HG02763 (cell line): Measurements from ENCODE around the gene COL20A1.
"Not testable (repeated sequence)": the region's sequence is repeated elsewhere in the genome, so short reads cannot be mapped to it uniquely, and the experiment has no call there.

Experiments
- ATAC-seq: cut with Tn5 transposase; IDR thresholded peaks from one replicate; pipeline ENCODE4 v1.9.1; 2021; ENCODE audit warnings: mild to moderate bottlenecking, moderate library complexity; ENCODE audit not compliant: unreplicated experiment

The COL20A1 gene

DNA sequence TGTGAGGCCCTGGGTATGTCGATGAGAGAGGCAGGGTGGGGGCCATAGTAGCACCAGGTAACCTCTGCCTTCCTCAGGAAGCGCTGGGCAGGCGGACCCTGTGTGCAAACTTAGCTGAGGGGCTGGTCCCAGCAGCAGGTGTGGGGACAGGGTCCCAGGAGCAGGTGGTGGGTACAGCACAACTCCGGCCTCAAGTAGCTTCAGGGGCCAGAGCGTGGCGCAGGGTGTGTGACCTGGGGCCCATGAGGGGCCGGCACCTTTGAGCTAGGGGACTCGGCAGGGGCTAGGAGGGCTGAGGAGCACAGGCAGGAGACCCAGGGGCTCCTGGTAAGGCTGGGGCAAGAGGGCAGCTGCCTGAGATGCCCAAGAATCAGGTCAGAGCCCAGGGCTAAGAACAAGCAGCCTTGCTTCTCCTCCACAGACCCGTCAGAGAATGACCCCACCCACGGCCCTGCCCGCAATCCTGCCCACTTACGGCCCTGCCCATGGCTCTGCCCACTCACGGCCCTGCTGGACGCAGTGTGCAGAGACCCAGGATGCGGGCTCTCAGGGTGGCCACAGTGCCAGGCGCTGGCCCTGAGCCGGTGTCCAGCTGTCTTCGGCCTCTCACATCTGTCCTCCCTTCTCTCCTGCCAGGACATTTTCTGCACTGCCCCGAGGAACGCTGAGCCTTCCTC is 37.2 kb downstream of the COL20A1 start:
- no peak for ATAC-seq

DNA sequence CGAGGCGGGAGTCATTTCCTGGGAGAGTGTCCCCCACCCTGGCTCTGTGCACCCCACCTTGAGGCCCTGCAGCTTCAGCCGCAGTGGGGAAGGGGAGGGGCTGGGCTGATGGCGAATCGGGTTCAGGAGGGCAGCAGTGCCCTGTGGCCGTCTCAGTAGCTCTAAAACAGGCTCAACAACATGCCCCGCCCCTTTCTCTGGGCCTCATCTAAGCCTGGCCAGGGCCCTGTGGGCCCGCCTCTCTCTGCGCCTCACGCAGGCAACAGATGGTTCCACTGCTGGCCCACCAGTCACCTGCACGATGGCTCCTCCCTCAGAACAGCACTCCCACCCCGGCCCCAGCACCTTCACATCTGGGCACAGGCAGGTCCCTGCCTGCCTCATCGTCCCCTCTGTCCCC is 38.0 kb downstream of the COL20A1 start:
- no peak for ATAC-seq

DNA sequence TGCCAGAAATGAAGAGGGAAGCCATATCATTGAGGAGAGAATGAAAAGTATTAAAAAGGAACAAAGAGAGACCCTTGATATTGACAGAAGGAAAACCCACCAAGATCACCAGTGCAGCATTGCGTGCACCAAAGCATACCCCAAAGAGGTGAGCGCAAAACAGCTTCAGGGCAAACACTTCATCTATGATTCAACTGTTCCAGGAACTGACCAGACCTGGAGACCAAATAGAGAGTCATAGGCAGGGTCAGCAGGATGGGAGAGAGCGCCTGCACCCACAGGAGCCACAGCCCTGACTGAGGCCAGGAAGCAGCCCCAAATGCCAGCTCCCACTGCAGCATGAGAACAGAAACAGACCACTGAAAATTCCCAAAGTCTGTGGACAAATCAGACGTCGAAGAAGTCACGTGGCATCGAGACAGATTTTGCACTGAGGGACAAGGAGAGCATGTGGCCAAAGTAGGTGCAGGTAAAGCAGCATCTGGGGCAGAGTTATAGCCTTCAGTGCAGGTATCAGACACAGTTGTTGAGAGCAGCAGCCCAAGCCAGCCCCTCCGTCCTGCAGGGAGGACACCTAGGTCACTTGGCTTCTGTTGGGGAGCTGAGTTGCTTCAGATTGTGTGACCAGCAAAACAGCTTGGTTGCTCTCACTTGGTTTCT is 38.9 kb downstream of the COL20A1 start:
- no peak for ATAC-seq

DNA sequence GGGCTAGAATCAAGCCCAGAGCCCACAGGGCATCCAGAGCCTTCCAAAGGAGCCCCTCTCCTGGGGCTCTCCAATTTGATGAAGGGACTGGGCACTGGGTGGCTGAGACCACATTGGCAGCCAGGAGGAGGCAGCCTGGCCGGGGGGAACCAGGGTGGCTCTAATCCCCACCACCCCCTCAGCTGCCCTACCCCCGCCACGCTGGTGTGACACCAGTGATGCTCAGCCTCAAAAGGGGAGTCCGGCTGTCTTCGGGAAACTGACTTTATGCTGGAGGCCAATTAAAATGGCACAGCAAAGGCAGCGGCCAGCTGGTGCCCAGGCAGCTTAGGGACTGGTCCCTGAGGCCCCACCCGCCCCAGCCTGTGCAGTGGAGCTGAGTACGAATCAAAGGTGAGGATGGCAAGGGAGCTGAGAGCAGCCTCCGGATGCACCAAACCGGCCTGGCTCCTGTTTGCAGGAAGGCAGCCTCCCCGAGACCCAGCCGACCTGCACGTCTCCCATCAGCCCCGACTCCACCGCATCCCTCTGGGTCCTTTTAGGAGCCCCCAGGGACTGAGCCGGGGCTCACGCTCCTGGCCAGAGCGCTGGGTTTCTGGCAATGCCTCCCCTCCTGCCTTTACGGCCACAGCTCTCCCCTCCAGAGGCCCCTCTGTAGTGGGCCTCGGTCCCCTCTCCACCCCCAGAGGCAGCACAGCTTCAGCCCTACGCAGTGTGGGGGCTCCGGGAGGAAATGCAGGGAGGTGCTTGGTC is 39.7 kb downstream of the COL20A1 start:
- no peak for ATAC-seq

DNA sequence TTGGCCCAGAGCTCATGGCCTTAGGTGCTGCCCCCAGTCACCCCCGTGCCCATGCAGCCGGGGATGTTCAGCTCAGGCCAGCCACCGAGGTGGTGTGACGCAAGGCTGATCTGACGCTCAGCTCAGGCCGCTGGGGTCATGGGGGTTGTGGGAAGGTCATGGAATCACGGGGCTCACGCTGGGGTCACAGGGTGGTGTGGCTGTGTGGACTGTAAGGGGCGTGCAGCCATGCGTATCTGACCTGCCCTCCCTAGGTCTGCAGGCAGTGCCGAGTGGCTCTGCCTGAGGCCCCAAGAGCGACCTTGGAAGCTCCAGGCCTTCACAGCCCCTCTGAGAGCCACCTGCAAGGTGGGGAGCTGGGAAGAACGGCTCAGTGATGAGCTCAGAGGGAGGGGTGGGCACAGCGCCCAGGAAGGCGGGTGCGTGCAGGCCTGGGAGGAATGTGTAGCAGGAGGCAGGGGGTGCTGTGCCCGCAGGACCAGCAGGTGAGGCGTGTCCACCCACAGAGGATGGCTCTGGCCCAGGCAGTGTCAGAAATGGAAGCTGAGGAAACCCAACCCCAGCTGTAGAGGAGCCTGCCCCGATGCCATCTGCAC is 40.4 kb downstream of the COL20A1 start:
- ATAC-seq = no peak

DNA sequence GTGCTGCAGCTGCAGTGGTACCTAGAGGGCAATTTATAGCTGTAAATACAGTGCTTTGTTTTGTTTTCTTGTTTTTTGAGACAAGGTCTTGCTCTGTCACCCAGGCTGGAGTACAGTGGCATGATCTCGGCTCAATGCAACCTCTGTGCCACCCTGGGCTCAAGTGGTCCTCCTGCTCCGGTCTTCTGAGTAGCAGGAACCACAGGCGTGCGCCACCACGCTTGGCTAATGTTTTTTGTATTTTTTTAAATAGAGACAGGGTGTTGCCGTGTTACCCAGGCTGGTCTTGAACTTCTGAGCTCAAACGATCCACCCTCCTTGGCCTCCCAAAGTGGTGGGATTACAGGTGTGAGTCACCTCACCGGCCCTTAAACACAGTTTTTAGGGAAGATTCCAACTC is 41.4 kb downstream of the COL20A1 start:
- ATAC-seq = no peak

DNA sequence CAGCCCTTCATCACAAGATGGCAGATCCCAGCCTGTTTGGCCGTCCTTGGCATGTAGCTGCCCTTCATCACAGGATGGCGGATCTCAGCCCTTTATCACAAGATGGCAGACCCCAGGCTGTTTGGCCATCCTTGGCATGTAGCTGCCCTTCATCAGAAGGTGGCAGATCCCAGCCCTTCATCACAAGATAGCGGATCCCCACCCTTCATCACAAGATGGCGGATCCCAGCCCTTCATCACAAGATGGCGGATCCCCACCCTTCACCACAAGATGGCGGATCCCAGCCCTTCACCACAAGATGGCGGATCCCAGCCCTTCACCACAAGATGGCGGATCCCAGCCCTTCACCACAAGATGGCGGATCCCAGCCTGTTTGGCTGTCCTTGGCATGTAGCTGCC is 42.1 kb downstream of the COL20A1 start:
- not testable (repeated sequence) for ATAC-seq

DNA sequence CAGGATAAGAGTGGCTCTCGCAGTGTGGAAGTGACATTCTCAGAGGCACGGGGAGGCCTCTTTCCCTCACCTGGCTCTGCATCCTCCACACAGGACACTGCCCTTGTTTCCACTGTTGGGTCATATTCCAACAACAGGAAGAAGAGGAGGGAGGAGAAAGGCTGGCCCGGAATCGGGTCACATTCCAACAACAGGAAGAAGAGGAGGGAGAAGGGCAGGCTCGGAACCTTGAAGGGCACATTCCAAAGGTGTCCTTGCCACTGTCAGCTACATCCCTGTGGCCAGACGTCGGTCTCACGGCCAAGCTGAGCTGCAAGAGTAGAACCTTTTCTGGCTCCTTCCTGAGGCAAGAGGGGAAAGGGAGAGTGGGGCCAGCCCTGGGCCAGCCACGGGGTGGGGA is 42.7 kb downstream of the COL20A1 start:
- ATAC-seq = no peak

DNA sequence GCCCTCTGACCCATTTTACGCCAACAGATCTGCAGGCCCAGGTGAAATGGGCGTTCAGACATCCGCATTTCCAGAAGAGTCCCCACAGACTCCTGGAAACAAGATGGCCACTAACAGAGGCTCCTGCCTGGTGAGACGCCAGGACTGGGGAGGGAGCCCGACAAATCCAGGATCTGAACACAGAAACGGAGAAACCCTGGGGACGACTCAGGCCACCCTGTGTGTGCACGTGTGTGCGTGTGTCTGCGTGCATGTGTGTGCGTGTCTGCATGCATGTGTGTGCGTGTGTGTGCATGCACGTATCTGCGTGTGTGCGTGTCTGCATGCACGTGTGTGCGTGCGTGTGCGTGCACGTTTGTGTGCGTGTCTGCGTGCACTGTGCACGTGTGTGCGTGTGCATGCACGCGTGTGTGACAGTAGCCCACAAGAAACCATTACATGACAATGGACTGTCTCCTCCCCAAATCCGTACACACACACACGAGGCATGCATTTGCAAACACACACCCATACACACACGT is 43.3 kb downstream of the COL20A1 start:
- no peak for ATAC-seq

DNA sequence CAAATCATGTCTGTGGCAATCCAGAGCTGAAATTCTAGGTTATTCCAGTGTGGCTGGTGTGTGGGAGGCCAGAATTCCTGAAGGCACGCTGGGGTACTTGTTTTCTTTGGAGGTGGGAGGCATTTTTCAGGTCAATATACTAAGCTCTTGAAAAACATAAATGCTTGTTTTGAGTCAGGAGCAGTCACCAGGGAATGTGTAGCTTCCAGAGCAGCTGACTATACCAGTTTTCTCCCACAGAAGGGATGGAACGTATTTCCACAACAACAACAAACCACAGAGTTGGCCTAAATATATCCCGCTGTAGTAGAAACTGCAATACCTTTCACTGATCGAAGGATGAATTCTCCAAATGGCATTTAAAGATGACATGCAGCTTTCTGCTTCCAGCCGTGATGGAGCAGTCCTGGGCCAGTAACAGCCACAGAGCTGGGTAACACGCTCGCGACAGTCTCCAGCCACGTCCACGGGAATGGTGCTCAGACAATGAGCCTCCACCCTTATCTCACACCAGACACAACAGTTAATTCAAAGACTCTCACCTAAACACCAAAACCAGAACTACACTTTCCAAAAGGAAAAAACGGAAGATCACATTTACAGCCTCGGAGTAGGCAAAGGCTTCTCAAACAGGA is 44.9 kb downstream of the COL20A1 start:
- ATAC-seq = no peak

DNA sequence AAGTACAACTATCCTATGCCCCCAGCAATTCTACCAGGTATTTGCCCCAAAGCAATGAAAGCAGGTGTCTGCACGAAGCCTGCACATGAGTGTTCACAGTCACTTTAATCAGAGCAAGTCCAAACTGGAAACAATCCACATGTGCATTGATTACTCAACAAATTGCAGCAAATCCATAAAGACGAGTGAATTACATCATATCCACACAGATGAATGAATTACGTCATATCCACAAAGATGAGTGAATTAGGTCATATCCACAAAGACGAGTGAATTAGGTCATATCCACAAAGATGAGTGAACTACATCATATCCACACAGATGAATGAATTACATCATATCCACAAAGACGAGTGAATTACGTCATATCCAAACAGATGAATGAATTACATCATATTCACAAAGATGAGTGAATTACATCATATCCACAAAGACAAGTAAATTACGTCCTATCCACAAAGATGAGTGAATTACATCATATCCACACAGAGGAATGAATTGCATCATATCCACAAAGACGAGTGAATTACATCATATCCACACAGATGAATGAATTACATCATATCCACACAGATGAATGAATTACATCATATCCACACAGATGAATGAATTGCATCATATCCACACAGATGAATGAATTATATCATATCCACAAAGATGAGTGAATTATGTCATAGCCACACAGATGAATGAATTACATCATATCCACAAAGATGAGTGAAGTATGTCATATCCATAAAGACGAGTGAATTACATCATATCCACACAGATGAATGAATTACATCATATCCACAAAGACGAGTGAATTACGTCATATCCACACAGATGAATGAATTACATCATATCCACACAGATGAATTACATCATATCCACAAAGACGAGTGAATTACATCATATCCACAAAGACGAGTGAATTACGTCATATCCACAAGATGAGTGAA is 46.4 kb downstream of the COL20A1 start:
- not testable (repeated sequence) for ATAC-seq

DNA sequence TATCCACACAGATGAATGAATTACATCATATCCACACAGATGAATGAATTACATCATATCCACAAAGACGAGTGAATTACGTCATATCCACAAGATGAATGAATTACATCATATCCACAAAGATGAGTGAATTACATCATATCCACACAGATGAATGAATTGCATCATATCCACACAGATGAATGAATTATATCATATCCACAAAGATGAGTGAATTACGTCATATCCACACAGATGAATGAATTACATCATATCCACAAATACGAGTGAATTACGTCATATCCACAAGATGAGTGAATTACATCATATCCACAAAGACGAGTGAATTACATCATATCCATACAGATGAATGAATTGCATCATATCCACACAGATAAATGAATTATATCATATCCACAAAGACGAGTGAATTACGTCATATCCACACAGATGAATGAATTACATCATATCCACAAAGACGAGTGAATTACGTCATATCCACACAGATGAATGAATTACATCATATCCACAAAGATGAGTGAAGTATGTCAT is 47.2 kb downstream of the COL20A1 start:
- not testable (repeated sequence) for ATAC-seq

DNA sequence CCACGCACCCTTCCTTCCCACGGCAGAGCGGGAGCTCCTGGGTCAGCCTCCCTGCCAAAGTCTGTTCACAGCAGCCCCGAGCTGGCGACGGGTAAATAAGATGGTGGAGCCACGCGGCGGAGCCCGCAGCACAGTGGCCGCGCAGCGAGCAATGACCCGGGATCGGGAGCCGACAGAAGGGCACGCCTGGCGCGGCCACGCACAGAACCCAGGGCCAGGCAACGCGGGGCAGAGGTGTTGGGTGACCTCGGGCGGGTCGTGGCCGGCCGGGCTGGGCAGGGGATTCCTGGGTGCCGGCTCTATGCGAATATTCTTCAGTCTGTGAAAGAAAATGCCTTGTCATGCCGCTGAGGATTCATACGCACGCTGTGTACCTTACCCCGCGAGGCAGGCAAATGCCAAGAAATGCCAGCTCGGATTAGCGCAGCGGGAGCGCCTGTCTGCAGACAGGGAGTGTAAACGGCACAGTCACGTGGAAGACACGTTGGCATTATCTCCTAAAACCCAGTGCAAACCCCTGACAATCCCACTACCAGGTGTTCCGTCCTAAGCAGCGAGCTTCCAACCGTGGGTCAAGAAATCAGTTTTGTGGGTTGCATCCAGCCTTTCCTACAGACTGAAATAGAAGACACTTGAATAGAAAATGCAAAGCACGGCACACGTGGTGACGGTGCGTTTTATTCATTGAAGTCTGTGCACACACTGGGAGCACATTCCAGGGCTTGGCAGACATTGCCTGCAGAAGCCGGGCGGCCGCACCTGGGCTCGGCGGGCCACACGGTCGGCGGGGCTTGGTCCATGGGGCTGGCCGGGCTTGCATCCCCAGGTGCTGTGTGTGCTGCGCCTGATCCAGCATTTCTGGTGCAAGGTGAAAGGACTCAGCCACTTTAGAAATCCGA is 49.8 kb downstream of the COL20A1 start:
- no peak for ATAC-seq

DNA sequence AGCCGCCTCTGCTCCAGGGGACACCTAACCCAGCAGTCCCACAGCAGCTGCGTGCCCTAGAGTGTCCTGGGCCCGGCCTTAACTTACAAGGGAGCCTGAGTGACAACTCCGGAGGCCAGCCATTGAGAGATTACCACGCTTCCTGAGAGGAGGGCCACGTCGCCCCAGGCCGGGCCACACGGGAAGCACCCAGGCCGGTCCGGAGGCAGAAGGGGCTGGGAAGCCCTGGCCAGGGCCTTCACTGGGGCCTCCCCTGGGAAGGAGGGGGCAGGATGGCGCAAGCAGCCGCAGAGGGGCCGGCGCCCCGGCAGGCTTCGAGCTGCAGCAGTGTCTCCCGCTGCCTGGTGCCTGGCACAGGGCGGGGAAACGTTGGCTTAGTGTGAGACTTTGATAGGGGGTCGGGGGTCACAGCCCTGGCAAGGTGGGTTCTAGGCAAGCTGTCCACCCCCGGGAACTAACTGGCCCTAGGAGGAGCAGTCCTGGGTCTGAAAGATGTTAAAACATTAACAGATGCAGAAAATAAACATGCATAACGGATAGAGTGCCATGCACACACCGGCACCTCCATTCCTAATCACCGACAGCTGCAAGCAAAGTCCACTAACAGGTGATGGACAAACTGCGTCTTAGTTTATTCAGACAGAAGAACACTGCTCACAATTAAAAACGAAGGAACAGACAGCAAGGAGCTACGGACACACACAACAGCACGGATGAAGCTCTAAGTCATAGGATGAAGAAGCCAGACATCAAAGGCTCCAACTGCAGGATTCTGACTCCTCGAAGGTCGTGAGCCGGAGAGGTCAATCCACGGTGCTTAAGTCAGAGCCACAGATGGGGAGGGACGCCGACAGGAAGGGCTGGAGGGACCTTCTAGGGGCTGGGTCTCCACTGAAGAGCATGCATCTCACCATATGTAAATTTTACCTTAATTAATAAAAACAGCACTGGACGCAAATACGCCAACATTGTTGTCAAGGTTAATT is 50.8 kb downstream of the COL20A1 start:
- ATAC-seq = no peak

DNA sequence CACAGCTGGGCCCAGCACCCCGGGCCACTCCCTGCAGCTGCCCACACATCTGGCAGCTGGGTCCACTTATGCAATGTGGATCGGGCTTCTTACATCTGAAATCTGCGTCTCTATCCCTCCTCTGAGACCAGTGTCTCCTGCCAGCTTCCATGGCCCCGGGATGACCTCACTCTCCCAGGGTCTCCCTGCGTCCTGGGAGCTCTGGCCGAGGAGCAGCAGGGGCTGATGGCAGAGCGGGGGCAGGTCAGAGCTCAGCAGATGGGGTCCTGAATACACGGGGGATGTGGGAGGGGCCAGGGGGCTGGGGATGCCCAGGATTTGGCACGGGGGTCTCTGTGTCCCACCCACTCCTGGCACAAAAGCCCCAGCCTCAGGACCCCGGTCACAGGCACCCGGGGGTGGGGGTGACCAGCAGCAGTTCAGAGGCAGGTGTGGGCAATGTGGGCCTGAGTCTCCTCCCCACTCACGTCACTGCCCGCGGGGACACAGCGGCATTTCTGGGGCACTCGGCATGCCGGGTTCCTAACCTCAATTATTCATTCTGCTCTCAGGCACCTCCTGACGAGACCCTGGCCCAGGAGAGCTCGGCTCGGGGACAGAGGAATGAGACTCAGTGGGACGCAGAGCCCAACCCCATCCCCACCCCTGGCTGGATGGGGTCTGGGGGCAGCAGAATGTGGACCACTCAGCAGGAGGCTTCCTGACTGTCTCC is 51.8 kb downstream of the COL20A1 start:
- no peak for ATAC-seq

DNA sequence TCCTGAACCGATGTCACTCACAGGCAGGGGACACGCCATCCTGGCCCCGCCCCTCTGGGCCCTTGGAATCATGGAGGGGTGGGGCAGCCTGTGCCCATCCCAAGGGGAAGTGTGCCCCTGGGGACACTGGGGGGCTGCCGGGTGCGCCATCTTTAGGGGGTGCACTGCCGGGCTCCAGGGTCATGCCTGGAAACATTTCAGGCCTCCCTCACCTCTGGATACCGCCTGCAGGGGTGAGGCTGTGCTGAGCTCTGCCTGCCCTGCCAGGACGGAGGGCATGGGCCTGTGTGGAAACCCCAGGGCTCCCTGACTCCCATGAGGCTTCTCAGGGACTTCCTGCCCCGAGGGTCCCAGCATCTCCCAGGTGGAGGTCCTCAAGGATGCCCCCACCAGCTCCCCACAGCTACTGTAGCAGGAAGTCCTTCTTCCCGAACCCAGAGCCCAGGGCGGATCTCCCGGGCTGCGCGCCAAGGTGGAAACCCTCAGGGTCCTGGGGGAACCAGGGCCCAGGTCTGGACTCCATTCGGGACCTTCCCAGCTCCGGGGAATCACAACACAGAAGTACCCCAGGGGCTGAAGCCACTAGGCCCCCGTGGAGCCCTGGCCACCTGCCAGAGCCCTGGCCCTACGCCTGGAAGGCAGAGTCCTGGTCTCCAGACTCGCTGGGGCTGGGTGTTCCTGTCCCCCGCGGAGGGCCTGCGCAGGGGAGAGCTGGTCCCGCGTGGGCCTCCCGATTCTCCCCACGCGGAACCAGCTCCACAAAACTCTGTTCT is 52.5 kb downstream of the COL20A1 start:
- no peak for ATAC-seq
